SU-DHL-6 (cell line): ENCODE measurements around the gene FBLN2.

Experiments
- H2AFZ ChIP-seq: fragments of 200-600 bp; sonication (generic); 2 replicates; pipeline ENCODE4 v1.6.1; 2014; ENCODE audit warnings: low read depth, mild to moderate bottlenecking, moderate library complexity, mixed read lengths, antibody characterized with exemption, low read length; ENCODE audit not compliant: severe bottlenecking
- H3F3A ChIP-seq: fragments of 200-600 bp; shearing (Covaris generic); 2 replicates; pipeline ENCODE4 v1.6.0; 2016; ENCODE audit warnings: antibody characterized with exemption, mild to moderate bottlenecking; ENCODE audit not compliant: insufficient read depth
- H3K27ac ChIP-seq: fragments of 200-600 bp; sonication (generic); 2 replicates; pipeline ENCODE4 v1.5.1; 2016; ENCODE audit warnings: low read depth, mild to moderate bottlenecking, low read length, moderate library complexity, mixed read lengths
- H3K27me3 ChIP-seq: fragments of 200-600 bp; sonication (generic), shearing (Covaris generic); 2 replicates; pipeline ENCODE4 v1.6.0; 2014; ENCODE audit warnings: mild to moderate bottlenecking, low read length
- H3K36me3 ChIP-seq: fragments of 200-600 bp; sonication (generic); 2 replicates; pipeline ENCODE4 v1.6.1; 2014; ENCODE audit warnings: mild to moderate bottlenecking, low read length, mixed read lengths
- H3K4me2 ChIP-seq: fragments of 300-600, 200-600 bp; shearing (Covaris generic), sonication (generic); 2 replicates; pipeline ENCODE4 v1.6.0; 2014; ENCODE audit warnings: low read length, low read depth, mild to moderate bottlenecking; ENCODE audit not compliant: poor library complexity, severe bottlenecking
- H3K4me3 ChIP-seq: fragments of 200-600 bp; sonication (generic); 2 replicates; pipeline ENCODE4 v1.5.1; 2014; ENCODE audit warnings: antibody characterized with exemption, low read length, mild to moderate bottlenecking, mixed read lengths; ENCODE audit not compliant: insufficient read depth, poor library complexity, severe bottlenecking
- H3K79me2 ChIP-seq: fragments of 200-600 bp; sonication (generic); 2 replicates; pipeline ENCODE4 v1.6.1; 2014; ENCODE audit warnings: mild to moderate bottlenecking, low read length, moderate library complexity; ENCODE audit not compliant: insufficient read depth
- H3K9ac ChIP-seq: fragments of 200-600 bp; sonication (generic); 2 replicates; pipeline ENCODE4 v1.7.0; 2014; ENCODE audit warnings: mild to moderate bottlenecking, low read length
- H3K9me2 ChIP-seq: fragments of 200-600 bp; sonication (generic); replicated peaks from 2 replicates; pipeline ENCODE4 v1.6.1; 2014; ENCODE audit warnings: low read length; ENCODE audit not compliant: insufficient read depth
- H3K9me3 ChIP-seq: fragments of 200-600 bp; sonication (generic); 2 replicates; pipeline ENCODE4 v1.6.1; 2014; ENCODE audit warnings: low read length, mixed read lengths; ENCODE audit not compliant: insufficient read depth
- H4K20me1 ChIP-seq: fragments of 200-600 bp; sonication (generic); 2 replicates; pipeline ENCODE4 v1.6.1; 2014; ENCODE audit warnings: low read depth, mild to moderate bottlenecking, antibody characterized with exemption, low read length, moderate library complexity, mixed read lengths
- CTCF ChIP-seq: fragments of 200-600 bp; sonication (generic); IDR thresholded peaks from one replicate; pipeline ENCODE4 v1.5.1; 2017; ENCODE audit warnings: antibody characterized with exemption, mild to moderate bottlenecking, low read length, moderate library complexity; ENCODE audit not compliant: insufficient read depth, poor library complexity, severe bottlenecking
- EZH2phosphoT487 ChIP-seq: fragments of 200-600 bp; sonication (generic), shearing (Covaris generic); conservative IDR thresholded peaks from 2 replicates; pipeline ENCODE4 v1.6.1; 2018; ENCODE audit warnings: mild to moderate bottlenecking, antibody characterized with exemption, low read length, moderate library complexity, mixed read lengths

The FBLN2 gene

DNA sequence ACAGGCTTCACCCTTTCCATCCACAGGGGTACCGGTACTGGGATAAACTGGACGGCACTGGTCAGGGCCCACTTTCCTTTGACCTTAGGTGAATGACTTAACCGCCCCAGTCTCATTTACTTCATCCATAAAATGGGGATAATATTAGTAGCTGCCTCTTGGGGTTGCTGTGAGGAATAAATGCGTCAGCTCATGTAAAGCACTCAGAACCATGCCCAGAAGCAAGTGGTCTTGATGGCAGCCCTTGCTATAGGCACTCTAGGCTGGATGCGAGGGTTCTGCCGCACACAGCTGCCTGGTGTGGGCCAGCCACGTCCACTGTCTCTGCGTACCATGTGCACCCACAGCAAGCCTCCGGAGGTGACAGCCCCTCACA lies 32.2 kb upstream of the FBLN2 start:
- H3K36me3 ChIP-seq: no peaks in the 10 kb centered on the region
- H3K4me2 ChIP-seq: no peak overlapping the region
- H4K20me1 ChIP-seq: no peaks in the 10 kb centered on the region
- H3K9ac ChIP-seq: no peak overlapping the region
- H3K27me3 ChIP-seq: no peaks in the 10 kb centered on the region
- H3F3A ChIP-seq: no peaks in the 10 kb centered on the region
- no peak overlapping the region for H2AFZ ChIP-seq
- H3K9me2 ChIP-seq: no peaks in the 10 kb centered on the region
- no peak overlapping the region for H3K4me3 ChIP-seq
- H3K9me3 ChIP-seq: no peaks in the 10 kb centered on the region
- no peak overlapping the region for H3K27ac ChIP-seq
- TF ChIP-seq CTCF: no peak
- TF ChIP-seq EZH2phosphoT487: no peak
- H3K79me2 ChIP-seq: no peaks in the 10 kb centered on the region

GRCh38 chr3:13517253-13517977 lies 31.5 kb upstream of the FBLN2 start:
- H3K9me3 ChIP-seq: no peaks in the 10 kb centered on the region
- H3K27ac ChIP-seq: no peak overlapping the region
- H4K20me1 ChIP-seq: no peaks in the 10 kb centered on the region
- TF ChIP-seq EZH2phosphoT487 (no peak), CTCF (no peak)
- no peaks in the 10 kb centered on the region for H3K36me3 ChIP-seq
- H2AFZ ChIP-seq: no peak overlapping the region
- no peak overlapping the region for H3K9ac ChIP-seq
- no peaks in the 10 kb centered on the region for H3K79me2 ChIP-seq
- no peaks in the 10 kb centered on the region for H3F3A ChIP-seq
- H3K4me2 ChIP-seq: no peak overlapping the region
- no peaks in the 10 kb centered on the region for H3K27me3 ChIP-seq
- H3K4me3 ChIP-seq: no peak overlapping the region
- H3K9me2 ChIP-seq: no peaks in the 10 kb centered on the region

GRCh38 chr3:13518516-13518953 lies 30.4 kb upstream of the FBLN2 start:
- H3K79me2 ChIP-seq: no peaks in the 10 kb centered on the region
- H3K4me2 ChIP-seq: no peak overlapping the region
- H3K9ac ChIP-seq: no peak overlapping the region
- no peak overlapping the region for H2AFZ ChIP-seq
- H3K9me2 ChIP-seq: no peaks in the 10 kb centered on the region
- no peaks in the 10 kb centered on the region for H3K27me3 ChIP-seq
- no peaks in the 10 kb centered on the region for H3K36me3 ChIP-seq
- TF ChIP-seq CTCF (no peak), EZH2phosphoT487 (no peak)
- no peaks in the 10 kb centered on the region for H3K9me3 ChIP-seq
- H4K20me1 ChIP-seq: no peaks in the 10 kb centered on the region
- H3K4me3 ChIP-seq: no peak overlapping the region
- H3F3A ChIP-seq: no peaks in the 10 kb centered on the region
- H3K27ac ChIP-seq: no peak overlapping the region
